Fibroblast of the aortic adventitia (primary cell): ENCODE results near the gene ASPHD1. TPM values are rescaled to one million over a fixed set of nuclear protein-coding genes. Genes with fewer than 3 reads are reported as not detected.
"Not testable (repeated sequence)": the region's sequence is repeated elsewhere in the genome, so short reads cannot be mapped to it uniquely, and the experiment has no call there.

Experiments used
- DNase-seq: peaks from one replicate; pipeline ENCODE4 v3.0.0-alpha.2; 2010; ENCODE audit warnings: low read depth
- H3K4me3 ChIP-seq: 2 replicates; pipeline ENCODE4 v1.5.1; 2011; ENCODE audit warnings: low read depth, mild to moderate bottlenecking, control low read depth, low read length, moderate library complexity
- total RNA-seq: library from RNA; depleted of rRNA; stranded (reverse); fragments of >200 nt; gene quantifications from 2 replicates; pipeline ENCODE4 v1.2.3, GENCODE V29; 2012; ENCODE audit warnings: low replicate concordance
- TF ChIP-seq, protein P1 (sequence below): IDR thresholded peaks from 2 replicates; pipeline ENCODE4 v1.5.1; 2011; ENCODE audit warnings: mild to moderate bottlenecking, low read length, control low read depth, inconsistent platforms; ENCODE audit not compliant: insufficient read depth

Gene ASPHD1
- total RNA-seq, 1 donor = 1.5 TPM

GRCh38 chr16:29877266-29877961, 22.9 kb upstream of the ASPHD1 start:
- no peak overlapping the region for H3K4me3 ChIP-seq
- TF ChIP-seq, protein P1, sequence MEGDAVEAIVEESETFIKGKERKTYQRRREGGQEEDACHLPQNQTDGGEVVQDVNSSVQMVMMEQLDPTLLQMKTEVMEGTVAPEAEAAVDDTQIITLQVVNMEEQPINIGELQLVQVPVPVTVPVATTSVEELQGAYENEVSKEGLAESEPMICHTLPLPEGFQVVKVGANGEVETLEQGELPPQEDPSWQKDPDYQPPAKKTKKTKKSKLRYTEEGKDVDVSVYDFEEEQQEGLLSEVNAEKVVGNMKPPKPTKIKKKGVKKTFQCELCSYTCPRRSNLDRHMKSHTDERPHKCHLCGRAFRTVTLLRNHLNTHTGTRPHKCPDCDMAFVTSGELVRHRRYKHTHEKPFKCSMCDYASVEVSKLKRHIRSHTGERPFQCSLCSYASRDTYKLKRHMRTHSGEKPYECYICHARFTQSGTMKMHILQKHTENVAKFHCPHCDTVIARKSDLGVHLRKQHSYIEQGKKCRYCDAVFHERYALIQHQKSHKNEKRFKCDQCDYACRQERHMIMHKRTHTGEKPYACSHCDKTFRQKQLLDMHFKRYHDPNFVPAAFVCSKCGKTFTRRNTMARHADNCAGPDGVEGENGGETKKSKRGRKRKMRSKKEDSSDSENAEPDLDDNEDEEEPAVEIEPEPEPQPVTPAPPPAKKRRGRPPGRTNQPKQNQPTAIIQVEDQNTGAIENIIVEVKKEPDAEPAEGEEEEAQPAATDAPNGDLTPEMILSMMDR = no peak
- no peak for DNase-seq

DNA sequence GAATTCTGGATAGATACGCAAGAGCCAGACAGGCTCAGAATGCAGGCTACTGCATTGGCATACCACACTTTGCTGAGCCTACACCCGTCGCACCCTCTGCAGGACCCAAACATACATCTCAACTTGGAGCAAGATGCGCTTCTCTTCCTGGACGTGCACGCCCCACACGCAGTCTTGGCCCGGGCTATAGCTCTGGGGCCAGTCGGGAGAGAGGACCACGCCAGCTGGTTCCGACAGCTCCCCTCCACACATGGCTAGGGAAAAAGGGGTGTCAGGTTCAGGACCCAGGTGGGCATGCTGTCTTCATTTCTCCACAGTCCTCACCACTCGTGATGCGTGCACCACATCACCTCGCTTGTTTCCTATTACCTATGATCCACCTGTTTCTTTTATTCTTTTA, 22.1 kb upstream of the ASPHD1 start:
- no peak overlapping the region for H3K4me3 ChIP-seq
- DNase-seq = no peak
- TF ChIP-seq, protein P1 = no peak

GRCh38 chr16:29881050-29881449, 19.2 kb upstream of the ASPHD1 start:
- no peak overlapping the region for H3K4me3 ChIP-seq
- TF ChIP-seq, protein P1 = no peak
- no peak for DNase-seq

GRCh38 chr16:29883987-29884386, 16.3 kb upstream of the ASPHD1 start:
- no peak for DNase-seq
- TF ChIP-seq, protein P1 = no peak
- H3K4me3 ChIP-seq = no peak overlapping the region

DNA sequence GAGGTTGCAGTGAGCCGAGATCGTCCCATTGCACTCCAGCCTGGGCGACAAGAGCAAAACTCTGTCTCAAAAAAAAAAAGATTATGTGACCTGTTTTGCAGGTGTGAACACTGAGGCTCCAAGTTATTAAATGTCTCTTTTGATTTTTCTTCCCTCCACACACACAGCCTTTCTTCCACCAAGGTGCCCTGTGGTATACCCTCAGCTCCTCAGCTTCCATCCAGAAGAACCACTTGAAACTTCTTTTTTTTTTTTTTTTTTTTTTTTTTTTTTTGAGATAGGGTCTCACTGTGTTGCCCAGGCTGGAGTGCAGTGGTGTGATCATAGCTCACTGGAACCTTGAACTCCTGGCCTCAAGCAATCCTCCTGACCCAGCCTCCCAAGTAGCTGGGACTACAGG, 10.9 kb upstream of the ASPHD1 start:
- not testable (repeated sequence) for DNase-seq, H3K4me3 ChIP-seq

- no peak for DNase-seq
- H3K4me3 ChIP-seq = no peak overlapping the region
- TF ChIP-seq, protein P1 = no peak
Measured at GRCh38 chr16:29891525-29892457, 8.5 kb upstream of the ASPHD1 start.

DNA sequence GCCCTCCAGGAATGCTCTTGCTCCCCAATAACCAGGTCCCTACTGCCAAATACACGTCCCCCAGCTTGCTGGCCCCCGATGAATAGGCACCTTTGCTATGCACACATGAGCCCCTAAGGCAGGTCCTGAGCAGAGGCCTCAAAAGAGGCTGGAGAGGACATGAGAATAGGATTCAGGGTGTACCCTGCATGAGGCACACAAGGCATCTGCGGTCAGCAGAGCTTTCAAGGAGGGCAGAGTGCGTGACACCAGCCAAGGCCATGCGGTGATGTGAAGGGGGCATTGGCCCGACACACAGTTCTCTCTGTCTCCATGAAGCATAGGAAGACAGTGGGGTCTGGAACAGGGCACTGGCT, 7.9 kb upstream of the ASPHD1 start:
- DNase-seq = no peak
- TF ChIP-seq, protein P1 = no peak
- H3K4me3 ChIP-seq = no peak overlapping the region
